Panc1 (cell line): ENCODE measurements around the gene GRK2.

Experiments used
- POLR2AphosphoS5 ChIP-seq: IDR thresholded peaks from 2 replicates; pipeline ENCODE4 v1.6.1; 2012; ENCODE audit warnings: mild to moderate bottlenecking, low read depth, low read length, moderate library complexity
- TF ChIP-seq, protein P1 (sequence below): fragments of 450-650 bp; IDR thresholded peaks from 2 replicates; pipeline ENCODE4 v1.5.1; 2017; ENCODE audit warnings: mild to moderate bottlenecking
- TF ChIP-seq, protein P2 (sequence below), 2 experiments: IDR thresholded peaks; 2 replicates each; pipeline ENCODE4 v1.6.1; 2011 to 2012; ENCODE audit warnings: low read depth in 2 of 2, control low read depth in 1 of 2, low read length in 1 of 2, mild to moderate bottlenecking in 1 of 2, moderate library complexity in 1 of 2; ENCODE audit not compliant: insufficient read depth in 1 of 2

DNA sequence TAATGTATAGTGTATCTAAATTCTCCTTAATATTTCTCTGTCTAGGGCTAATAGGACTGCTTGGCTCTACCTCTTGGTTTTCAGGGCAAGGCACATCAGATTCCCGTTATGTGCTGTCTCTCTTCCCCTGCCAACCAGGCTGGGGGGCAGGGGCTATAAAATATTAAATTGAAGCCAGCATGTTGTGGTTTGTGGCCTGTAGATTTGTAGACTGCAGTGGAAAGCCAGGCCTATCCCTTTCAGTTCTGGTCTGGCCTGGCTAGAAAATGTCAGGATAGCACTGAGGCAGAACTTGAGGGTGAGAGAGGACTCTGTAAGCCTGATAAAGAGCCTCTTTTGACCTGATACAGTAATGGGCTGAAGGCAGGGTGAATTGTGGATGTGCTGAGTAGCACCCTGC lies 14.4 kb upstream of the GRK2 start:
- TF ChIP-seq, protein P1, sequence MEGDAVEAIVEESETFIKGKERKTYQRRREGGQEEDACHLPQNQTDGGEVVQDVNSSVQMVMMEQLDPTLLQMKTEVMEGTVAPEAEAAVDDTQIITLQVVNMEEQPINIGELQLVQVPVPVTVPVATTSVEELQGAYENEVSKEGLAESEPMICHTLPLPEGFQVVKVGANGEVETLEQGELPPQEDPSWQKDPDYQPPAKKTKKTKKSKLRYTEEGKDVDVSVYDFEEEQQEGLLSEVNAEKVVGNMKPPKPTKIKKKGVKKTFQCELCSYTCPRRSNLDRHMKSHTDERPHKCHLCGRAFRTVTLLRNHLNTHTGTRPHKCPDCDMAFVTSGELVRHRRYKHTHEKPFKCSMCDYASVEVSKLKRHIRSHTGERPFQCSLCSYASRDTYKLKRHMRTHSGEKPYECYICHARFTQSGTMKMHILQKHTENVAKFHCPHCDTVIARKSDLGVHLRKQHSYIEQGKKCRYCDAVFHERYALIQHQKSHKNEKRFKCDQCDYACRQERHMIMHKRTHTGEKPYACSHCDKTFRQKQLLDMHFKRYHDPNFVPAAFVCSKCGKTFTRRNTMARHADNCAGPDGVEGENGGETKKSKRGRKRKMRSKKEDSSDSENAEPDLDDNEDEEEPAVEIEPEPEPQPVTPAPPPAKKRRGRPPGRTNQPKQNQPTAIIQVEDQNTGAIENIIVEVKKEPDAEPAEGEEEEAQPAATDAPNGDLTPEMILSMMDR = no peak
- TF ChIP-seq, protein P2, sequence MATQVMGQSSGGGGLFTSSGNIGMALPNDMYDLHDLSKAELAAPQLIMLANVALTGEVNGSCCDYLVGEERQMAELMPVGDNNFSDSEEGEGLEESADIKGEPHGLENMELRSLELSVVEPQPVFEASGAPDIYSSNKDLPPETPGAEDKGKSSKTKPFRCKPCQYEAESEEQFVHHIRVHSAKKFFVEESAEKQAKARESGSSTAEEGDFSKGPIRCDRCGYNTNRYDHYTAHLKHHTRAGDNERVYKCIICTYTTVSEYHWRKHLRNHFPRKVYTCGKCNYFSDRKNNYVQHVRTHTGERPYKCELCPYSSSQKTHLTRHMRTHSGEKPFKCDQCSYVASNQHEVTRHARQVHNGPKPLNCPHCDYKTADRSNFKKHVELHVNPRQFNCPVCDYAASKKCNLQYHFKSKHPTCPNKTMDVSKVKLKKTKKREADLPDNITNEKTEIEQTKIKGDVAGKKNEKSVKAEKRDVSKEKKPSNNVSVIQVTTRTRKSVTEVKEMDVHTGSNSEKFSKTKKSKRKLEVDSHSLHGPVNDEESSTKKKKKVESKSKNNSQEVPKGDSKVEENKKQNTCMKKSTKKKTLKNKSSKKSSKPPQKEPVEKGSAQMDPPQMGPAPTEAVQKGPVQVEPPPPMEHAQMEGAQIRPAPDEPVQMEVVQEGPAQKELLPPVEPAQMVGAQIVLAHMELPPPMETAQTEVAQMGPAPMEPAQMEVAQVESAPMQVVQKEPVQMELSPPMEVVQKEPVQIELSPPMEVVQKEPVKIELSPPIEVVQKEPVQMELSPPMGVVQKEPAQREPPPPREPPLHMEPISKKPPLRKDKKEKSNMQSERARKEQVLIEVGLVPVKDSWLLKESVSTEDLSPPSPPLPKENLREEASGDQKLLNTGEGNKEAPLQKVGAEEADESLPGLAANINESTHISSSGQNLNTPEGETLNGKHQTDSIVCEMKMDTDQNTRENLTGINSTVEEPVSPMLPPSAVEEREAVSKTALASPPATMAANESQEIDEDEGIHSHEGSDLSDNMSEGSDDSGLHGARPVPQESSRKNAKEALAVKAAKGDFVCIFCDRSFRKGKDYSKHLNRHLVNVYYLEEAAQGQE (IDR thresholded peaks at IDR 0.05; ENCODE audit: insufficient read depth in 1 of 2, low read depth in 2 of 2, low read length in 1 of 2) = no peak
- TF ChIP-seq POLR2AphosphoS5 = no peak
